Lower leg skin (tissue), 3 donors: ENCODE data around the gene QPRT.

ENCODE experiments used
- CTCF ChIP-seq, 3 donors: fragments of 450-650 bp; IDR thresholded peaks; one replicate each; pipeline ENCODE4 v1.5.1; 2016; ENCODE audit warnings: antibody characterized with exemption in 3 of 3, mild to moderate bottlenecking in 3 of 3, moderate library complexity in 2 of 3
- POLR2A ChIP-seq, 2 donors: fragments of 450-650 bp; IDR thresholded peaks; one replicate each; pipeline ENCODE4 v1.6.1; 2016 to 2017; ENCODE audit warnings: antibody characterized with exemption in 2 of 2, mild to moderate bottlenecking in 1 of 2, moderate library complexity in 1 of 2

GRCh38 chr16:29658705-29659104 is 20.3 kb upstream of the QPRT start:
- TF ChIP-seq CTCF (IDR thresholded peaks at IDR 0.05) = no peak
- TF ChIP-seq POLR2A (IDR thresholded peaks at IDR 0.05) = no peak
